Vagina (tissue), 2 donors: ENCODE results near the gene BPIFB1. TPM values are rescaled to one million over a fixed set of nuclear protein-coding genes. Genes with fewer than 3 reads are reported as not detected.

Source experiments
- DNase-seq, 2 donors: peaks; one replicate each; pipeline ENCODE4 v3.0.0-alpha.2; 2017; ENCODE audit errors: extremely low spot score in 2 of 2
- H3K27ac ChIP-seq: fragments of 200-600 bp; sonication (generic); one replicate; pipeline ENCODE4 v1.5.1; 2019
- H3K27me3 ChIP-seq: fragments of 200-600 bp; sonication (generic); one replicate; pipeline ENCODE4 v1.5.1; 2019
- H3K36me3 ChIP-seq, 2 donors: fragments of 200-600 bp; sonication (generic); one replicate each; pipeline ENCODE4 v1.5.1; 2017 to 2019
- H3K4me1 ChIP-seq: fragments of 200-600 bp; sonication (generic); one replicate; pipeline ENCODE4 v1.5.1; 2019
- H3K4me3 ChIP-seq, 2 donors: fragments of 200-600 bp; sonication (generic); 1 replicate in 1 of 2; 2 replicates in 1 of 2; pipeline ENCODE4 v1.5.1; 2016 to 2019
- H3K9me3 ChIP-seq: fragments of 200-600 bp; sonication (generic); one replicate; pipeline ENCODE4 v1.5.1; 2019
- POLR2A ChIP-seq, 2 donors: fragments of 450-650 bp; IDR thresholded peaks; one replicate each; pipeline ENCODE4 v1.6.1; 2017; ENCODE audit warnings: antibody characterized with exemption in 2 of 2, mild to moderate bottlenecking in 2 of 2, moderate library complexity in 2 of 2
- POLR2AphosphoS5 ChIP-seq, 2 donors: sonication (generic); formaldehyde crosslinking; IDR thresholded peaks; one replicate each; pipeline ENCODE4 v1.9.0; 2017; ENCODE audit warnings: antibody characterized with exemption in 2 of 2, mild to moderate bottlenecking in 2 of 2, low read depth in 1 of 2; ENCODE audit not compliant: insufficient read depth in 1 of 2
- intact Hi-C: fragments of 100-400 bp; cut with DNase I; formaldehyde crosslinking; loops from one replicate; pipeline ENCODE4 v1.15.1; 2023
- total RNA-seq: library from RNA; depleted of rRNA; stranded (reverse); fragments of >200 nt; gene quantifications from one replicate; pipeline ENCODE4 v1.2.3, GENCODE V29; 2016
- TF ChIP-seq, protein P1 (sequence below), 3 experiments: fragments of 450-650 bp in 2 of 3; fragments of 200-600 bp in 1 of 3; sonication (generic) in 1 of 3; IDR thresholded peaks; one replicate each; pipeline ENCODE4 v1.5.1; 2017 to 2019; ENCODE audit warnings: antibody characterized with exemption in 3 of 3, mild to moderate bottlenecking in 2 of 3, moderate library complexity in 2 of 3

BPIFB1 gene
- total RNA-seq, 1 donor from 2014 or later: not detected

DNA sequence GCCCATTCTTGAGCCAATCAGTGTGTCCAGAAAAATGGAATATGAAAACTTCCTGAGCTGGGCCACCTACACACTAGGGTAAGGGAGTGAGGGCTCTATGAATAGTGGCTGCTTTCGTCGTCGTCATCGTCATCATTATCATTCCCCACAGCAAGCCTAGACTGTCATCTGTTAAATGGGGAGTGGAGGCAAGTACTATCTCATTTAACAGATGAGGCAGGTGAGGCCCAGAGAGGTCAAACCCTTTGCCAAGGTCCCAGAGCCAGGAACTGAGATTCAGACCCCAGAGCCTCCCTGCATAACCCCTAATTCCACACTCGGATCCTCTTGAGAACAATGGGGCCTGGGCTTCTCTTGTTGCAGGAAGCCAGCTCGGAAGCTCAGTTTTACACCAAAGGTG, 20.6 kb downstream of the BPIFB1 start:
- no peaks in the 10 kb centered on the region for H3K36me3 ChIP-seq
- no peak for TF ChIP-seq POLR2AphosphoS5 (IDR thresholded peaks at IDR 0.05; ENCODE audit: insufficient read depth in 1 of 2, low read depth in 1 of 2)
- TF ChIP-seq POLR2A (IDR thresholded peaks at IDR 0.05): no peak
- TF ChIP-seq, protein P1, sequence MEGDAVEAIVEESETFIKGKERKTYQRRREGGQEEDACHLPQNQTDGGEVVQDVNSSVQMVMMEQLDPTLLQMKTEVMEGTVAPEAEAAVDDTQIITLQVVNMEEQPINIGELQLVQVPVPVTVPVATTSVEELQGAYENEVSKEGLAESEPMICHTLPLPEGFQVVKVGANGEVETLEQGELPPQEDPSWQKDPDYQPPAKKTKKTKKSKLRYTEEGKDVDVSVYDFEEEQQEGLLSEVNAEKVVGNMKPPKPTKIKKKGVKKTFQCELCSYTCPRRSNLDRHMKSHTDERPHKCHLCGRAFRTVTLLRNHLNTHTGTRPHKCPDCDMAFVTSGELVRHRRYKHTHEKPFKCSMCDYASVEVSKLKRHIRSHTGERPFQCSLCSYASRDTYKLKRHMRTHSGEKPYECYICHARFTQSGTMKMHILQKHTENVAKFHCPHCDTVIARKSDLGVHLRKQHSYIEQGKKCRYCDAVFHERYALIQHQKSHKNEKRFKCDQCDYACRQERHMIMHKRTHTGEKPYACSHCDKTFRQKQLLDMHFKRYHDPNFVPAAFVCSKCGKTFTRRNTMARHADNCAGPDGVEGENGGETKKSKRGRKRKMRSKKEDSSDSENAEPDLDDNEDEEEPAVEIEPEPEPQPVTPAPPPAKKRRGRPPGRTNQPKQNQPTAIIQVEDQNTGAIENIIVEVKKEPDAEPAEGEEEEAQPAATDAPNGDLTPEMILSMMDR (IDR thresholded peaks at IDR 0.05): no peak
- no peak overlapping the region for H3K4me3 ChIP-seq
- no peak overlapping the region for H3K27ac ChIP-seq
- no peaks in the 10 kb centered on the region for H3K4me1 ChIP-seq
- DNase-seq: no peak
- no peaks in the 10 kb centered on the region for H3K27me3 ChIP-seq
- H3K9me3 ChIP-seq: no peaks in the 10 kb centered on the region
- intact Hi-C loops: no loop called here

DNA sequence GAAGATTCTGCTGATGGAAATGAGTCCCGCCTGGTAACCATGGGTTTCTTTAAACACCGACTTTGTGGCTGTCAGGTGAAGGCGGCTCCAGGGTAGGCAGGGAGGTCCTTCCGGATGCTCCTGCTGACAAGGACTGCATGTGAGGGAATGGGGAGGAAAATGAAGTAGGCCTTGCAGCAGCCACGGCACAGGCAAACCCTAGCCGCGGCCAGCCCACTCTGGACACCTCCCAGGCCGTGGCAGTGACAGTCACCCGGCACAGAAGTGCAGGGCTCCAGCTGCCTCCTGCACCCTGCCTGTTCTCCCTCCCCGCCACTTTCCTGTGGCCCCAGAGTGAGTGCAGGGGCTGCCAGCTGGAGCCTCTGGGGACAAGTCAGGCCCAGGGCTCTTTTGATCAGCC, 21.0 kb downstream of the BPIFB1 start:
- no peak for DNase-seq
- TF ChIP-seq POLR2AphosphoS5 (IDR thresholded peaks at IDR 0.05; ENCODE audit: insufficient read depth in 1 of 2, low read depth in 1 of 2) (no peak), POLR2A (IDR thresholded peaks at IDR 0.05) (no peak)
- TF ChIP-seq, protein P1 (IDR thresholded peaks at IDR 0.05): no peak
- Histone ChIP-seq H3K27me3 (no peaks in the 10 kb centered on the region), H3K27ac (no peak overlapping the region), H3K4me1 (no peaks in the 10 kb centered on the region), H3K9me3 (no peaks in the 10 kb centered on the region), H3K36me3 (no peaks in the 10 kb centered on the region), H3K4me3 (no peak overlapping the region)
- intact Hi-C loops: no loop called here

GRCh38 chr20:33305589-33306057, 22.6 kb downstream of the BPIFB1 start:
- no peaks in the 10 kb centered on the region for H3K4me1 ChIP-seq
- no peaks in the 10 kb centered on the region for H3K36me3 ChIP-seq
- intact Hi-C loops: no loop called here
- no peak for TF ChIP-seq POLR2AphosphoS5 (IDR thresholded peaks at IDR 0.05; ENCODE audit: insufficient read depth in 1 of 2, low read depth in 1 of 2)
- TF ChIP-seq, protein P1 (IDR thresholded peaks at IDR 0.05): no peak
- H3K27me3 ChIP-seq: no peaks in the 10 kb centered on the region
- no peak overlapping the region for H3K27ac ChIP-seq
- DNase-seq: no peak
- H3K4me3 ChIP-seq: no peak overlapping the region
- no peaks in the 10 kb centered on the region for H3K9me3 ChIP-seq

- intact Hi-C loops: no loop called here
- H3K4me1 ChIP-seq: no peaks in the 10 kb centered on the region
- no peaks in the 10 kb centered on the region for H3K27me3 ChIP-seq
- H3K9me3 ChIP-seq: no peaks in the 10 kb centered on the region
- no peaks in the 10 kb centered on the region for H3K36me3 ChIP-seq
- no peak overlapping the region for H3K4me3 ChIP-seq
- DNase-seq: no peak
- no peak for TF ChIP-seq POLR2A (IDR thresholded peaks at IDR 0.05)
- TF ChIP-seq POLR2AphosphoS5 (IDR thresholded peaks at IDR 0.05; ENCODE audit: insufficient read depth in 1 of 2, low read depth in 1 of 2): no peak
- TF ChIP-seq, protein P1 (IDR thresholded peaks at IDR 0.05): no peak
- H3K27ac ChIP-seq: no peak overlapping the region
These were observed 23.2 kb downstream of the BPIFB1 start for GRCh38 chr20:33306228-33306627.

- no peaks in the 10 kb centered on the region for H3K27me3 ChIP-seq
- H3K4me3 ChIP-seq: no peak overlapping the region
- H3K9me3 ChIP-seq: no peaks in the 10 kb centered on the region
- no peak for TF ChIP-seq POLR2A (IDR thresholded peaks at IDR 0.05)
- TF ChIP-seq, protein P1 (IDR thresholded peaks at IDR 0.05): no peak
- no peak for TF ChIP-seq POLR2AphosphoS5 (IDR thresholded peaks at IDR 0.05; ENCODE audit: insufficient read depth in 1 of 2, low read depth in 1 of 2)
- H3K36me3 ChIP-seq: no peaks in the 10 kb centered on the region
- H3K27ac ChIP-seq: no peak overlapping the region
- no peak for DNase-seq
- intact Hi-C loops: no loop called here
- no peaks in the 10 kb centered on the region for H3K4me1 ChIP-seq
These were observed 23.8 kb downstream of the BPIFB1 start for GRCh38 chr20:33306807-33307206.
